ENCODE measurements around the gene RAB11B.
"Not testable (repeated sequence)": the region's sequence is repeated elsewhere in the genome, so short reads cannot be mapped to it uniquely, and the experiment has no call there.

RAB11B gene

DNA sequence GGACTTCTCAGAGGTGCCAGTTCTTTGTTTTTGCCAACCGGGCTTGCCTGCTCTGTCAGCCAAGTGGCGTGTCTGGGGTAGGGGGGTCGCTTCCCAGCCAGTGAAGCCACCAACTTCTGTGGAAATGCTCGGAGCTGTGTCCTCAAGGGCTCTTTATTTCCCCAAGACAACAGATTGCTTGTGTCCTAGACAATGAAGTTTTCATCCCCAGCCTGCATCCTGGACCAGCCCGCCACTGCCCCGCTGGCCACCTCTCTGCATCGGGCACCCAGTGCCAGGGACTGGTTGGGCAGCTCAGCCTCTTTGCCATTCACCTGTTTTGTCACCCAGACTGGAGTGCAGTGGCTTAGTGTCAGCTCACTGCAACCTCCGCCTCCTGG lies 3.7 kb downstream of the RAB11B start:
- DNase-seq (ENCODE audit: low read depth, low spot score): no peak

DNA sequence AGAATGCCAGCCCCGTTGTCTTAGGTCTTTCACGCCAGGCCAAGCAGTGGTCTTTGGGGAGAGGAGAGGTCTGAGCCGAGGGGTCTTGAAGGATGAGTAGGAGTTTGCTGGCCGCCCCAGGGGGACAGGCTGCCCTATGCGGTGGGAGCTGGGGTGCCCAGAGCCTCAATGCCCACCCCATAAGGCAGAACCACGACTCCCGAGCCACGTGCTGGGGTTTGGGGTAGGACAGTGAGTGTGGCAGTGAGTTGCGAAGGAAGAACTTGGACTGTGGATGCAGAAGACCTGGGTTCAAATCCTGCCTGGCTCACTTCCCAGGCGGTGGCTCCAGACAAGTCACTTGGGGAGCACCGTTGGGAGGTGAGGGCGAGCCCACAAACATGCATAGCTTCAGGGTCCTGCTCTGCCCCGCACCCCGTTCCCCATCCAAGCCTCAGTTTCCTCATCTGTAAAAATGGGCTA lies 5.5 kb downstream of the RAB11B start:
- DNase-seq (ENCODE audit: low read depth, low spot score): no peak

DNA sequence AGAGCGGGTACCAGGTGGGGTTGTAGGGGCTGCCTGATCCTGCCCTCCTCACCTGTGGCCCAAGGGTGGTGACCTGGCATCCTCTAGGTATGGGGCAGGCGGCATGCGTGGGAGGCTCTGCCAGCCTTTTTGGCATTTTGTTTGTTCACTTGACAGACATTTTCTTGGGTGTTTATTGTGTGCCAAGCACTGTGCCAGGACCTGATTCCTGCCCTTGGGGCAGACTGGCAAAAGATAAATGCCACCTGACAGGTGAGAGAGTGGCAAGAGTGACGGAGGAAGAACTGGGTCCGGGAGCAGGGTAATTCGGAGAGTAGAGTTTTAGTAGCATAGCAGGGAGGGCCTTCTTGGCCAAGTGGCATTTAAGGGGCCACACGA lies 6.0 kb downstream of the RAB11B start:
- no peak for DNase-seq (ENCODE audit: low read depth, low spot score)

DNA sequence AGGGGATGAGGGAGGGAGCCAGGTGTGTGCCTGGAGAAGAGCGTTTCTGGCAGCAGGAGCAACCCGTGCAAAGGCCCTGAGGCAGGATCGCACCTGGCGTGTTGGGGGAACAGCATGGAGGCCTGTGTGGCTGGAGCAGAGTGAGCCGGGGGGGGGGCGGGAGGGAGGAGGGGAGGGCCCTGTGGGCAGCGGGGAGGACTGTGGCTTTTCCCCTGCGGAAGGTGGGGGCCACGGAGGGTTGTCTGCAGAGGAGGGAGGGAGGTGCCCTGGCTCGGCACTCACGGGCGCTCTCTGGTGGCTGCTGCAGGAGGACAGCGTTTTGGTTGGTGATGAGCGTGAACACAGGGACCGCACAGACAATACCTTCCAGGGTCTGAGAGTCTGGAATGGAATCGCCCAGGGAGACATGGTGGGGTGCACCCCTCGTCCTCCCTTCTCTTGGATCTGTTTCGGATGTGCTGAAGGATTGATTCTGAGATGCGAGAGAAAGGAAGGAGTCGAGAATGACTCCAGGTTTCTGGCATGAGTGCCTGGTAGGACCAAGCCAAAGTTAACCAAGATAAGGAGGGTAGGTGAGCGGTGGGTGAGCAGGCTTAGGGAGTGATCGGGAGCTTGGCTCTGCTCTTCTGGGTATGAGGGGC lies 6.5 kb downstream of the RAB11B start:
- DNase-seq (ENCODE audit: low read depth, low spot score): peak; percentile 23

DNA sequence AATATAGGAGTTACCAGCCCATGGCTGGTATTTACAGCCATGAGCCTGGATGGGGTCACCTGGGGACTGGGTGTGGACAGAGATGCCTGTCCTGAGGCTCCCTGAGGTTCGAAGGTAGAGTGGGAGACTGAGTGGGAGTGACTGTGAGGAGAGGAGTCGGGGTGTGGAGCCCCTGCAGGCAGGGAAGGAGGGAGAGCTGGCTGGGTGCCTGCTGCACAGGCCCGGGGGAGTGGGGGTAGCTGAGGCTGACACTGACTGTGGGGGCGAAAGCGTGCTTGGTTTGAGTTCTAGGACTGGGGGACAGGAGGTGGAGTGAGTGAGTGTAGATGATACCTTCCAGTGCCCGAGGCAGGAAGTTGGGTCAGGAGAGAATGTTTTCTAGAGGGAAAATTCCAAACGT lies 7.1 kb downstream of the RAB11B start:
- no peak for DNase-seq (ENCODE audit: low read depth, low spot score)

DNA sequence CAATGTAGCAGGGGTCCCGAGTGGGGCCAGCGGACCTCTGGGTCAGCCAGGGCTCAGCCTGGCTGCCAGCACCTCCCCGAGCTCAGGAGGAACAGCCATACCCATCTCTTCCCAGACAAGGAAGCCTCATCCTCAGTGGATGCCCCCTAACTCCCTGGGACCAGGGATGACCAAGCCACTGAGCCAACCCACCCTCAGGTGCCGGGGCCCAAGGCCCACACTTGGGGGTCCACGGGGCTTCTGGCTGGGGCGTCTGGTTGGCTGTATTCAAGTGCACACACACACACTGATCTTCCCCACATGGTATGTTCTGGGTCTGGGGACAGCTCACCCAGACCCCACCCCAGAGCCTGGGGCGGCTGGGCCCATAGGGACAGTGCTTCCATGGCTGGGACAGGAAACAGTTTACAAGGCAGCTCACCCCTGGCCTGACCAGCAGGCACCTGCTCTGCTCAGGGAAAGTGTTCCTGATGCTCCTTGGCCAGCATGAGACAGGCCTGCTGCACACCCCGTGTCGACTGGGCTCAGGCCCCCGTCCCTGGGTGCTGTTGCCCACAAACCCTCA lies 7.7 kb downstream of the RAB11B start:
- no peak for DNase-seq (ENCODE audit: low read depth, low spot score)

DNA sequence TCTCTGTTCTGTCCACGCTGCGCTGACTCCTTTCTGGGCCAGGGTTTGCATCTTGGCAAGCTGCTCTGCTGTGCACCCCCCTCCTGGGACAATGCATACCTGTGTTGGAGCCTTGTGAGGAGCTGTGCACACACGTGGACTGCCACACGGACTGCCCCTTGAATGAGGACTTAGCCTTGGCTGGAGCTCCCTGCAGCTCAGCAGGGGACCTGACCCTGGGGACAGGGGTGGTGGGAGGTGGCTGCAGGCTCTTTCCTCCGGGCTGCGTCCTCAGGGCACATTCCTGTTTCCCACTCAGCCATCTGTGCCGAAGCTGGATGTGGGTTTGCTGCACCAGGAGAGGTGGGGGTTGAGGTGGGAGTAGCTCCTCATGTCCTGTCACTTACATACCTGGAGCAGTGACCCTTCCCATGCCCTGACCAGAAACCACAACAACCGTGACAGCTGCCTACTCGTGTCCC lies 8.2 kb downstream of the RAB11B start:
- no peak for DNase-seq (ENCODE audit: low read depth, low spot score)

DNA sequence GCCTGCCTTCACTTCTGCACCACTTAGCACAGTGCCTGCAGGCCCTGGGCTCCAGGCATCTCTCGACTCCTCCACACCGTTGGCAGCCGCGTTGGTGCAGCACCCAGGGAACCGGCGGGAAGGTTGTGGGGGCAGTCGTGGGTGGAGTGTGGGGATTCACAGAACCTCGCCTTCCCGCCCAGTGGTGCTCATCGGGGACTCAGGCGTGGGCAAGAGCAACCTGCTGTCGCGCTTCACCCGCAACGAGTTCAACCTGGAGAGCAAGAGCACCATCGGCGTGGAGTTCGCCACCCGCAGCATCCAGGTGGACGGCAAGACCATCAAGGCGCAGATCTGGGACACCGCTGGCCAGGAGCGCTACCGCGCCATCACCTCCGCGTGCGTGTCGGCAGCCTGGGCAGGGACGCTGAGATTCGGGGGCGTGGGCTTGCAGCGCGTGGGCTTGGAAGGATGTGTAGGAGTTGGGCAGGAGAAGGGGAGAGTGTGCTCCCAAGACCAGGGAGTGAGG lies 9.6 kb downstream of the RAB11B start:
- no peak for DNase-seq (ENCODE audit: low read depth, low spot score)

DNA sequence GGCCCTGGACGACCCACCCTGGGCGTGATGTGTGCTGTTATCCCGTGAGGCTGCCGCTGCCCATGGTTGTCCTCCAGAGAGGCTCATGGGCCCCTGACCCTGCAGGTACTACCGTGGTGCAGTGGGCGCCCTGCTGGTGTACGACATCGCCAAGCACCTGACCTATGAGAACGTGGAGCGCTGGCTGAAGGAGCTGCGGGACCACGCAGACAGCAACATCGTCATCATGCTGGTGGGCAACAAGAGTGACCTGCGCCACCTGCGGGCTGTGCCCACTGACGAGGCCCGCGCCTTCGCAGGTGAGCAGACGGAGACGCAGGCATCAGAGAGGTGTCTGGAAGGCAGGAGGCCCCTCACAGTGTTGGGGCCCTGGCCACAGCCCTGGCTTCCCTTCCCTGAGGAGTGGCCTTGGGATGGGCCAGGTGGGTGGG lies 11.8 kb downstream of the RAB11B start:
- no peak for DNase-seq (ENCODE audit: low read depth, low spot score)

DNA sequence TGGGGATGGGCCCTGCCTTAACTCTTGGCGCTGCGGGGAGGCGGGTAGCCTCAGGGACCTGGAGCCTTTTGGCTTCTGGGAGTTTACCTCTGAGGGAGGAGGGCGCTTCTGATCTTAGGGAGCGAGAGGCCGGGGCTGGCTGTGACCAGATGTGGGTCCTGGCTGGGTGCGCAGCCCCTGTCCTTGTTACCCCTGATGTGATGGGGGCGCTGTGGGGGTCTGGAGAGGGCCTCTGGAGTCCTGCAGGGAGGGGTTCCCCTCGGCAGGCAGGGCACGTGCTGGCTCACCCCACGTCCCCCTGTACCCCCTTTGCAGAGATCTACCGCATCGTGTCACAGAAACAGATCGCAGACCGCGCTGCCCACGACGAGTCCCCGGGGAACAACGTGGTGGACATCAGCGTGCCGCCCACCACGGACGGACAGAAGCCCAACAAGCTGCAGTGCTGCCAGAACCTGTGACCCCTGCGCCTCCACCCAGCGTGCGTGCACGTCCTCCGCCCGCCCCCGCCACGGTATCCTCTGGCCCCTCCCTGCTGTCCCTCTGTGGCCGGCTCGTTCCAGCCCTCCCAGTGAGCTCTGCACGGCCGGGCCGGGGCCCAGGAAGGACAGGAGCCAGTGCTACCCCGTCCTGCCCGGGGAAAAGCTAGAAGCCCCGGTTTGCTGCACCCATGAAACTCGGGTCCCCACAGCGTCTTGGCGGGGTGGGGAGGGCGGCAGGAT lies 13.1 kb downstream of the RAB11B start:
- DNase-seq (ENCODE audit: low read depth, low spot score): no peak

DNA sequence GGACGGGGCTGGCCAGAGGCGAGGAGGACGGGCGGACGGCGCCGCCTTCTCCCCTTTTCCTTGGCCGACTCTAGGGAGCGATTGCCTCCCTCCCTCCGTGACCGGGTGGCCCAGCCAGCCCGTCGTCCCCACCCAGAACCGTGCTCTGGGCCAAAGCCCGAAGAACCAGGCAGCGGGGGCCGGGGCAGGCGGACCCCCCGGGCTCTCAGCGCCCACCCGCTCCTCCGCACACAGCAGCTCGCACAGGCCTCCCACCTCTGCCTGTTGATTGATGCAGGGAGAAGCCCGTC lies 13.6 kb downstream of the RAB11B start:
- DNase-seq (ENCODE audit: low read depth, low spot score): no peak

DNA sequence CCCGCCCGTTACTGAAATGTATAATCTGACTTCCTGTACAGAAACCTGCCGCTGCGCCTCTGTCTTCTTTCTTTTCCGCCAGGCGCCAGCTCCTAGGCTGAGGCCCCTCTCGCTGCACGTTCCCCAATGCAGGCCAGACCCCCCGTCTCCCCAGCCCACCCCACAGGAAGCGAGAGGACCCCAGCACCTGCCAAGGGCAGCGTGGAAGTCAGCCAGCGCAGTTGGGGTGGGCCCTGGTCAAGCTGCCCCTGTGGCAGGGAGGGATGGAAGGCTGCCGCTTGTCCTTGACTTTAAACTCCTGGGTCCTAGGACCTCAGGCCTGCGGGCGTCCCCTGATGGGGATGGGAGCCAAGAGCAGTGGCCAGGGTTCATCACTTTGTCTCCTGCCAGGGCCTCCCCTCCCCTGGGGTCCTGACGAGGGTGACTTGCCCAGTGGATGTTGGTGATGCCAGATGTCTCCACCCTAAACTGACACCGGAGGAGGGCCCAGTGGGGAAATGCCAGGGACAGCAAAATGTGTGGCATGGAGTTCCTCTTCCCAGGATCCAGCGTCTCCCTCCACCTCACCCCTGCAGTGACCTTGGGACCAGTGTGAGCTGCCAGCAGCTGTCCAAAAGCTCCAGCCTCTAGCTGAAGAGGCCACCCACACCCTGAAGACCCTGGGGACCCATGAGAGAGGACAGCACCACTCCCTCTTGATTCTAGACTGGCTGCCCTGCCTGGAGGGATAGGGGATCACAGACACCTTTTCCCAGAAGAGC lies 14.4 kb downstream of the RAB11B start:
- no peak for DNase-seq (ENCODE audit: low read depth, low spot score)

DNA sequence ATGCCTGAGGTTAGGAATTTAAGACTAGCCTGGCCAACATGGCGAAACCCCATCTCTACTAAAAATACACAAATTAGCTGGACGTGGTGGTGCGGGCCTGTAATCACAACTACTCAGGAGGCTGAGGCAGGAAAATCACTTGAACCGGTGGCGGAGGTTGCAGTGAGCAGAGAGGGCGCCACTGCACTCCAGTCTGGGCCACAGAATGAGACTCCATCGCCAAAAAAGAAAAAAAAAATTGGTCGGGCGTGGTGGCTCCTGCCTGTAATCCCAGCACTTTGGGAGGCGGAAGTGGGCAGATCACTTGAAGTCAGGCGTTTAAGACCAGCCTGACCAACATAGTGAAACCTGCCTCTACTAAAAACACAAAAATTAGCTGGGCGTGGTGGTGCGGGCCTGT lies 20.6 kb downstream of the RAB11B start:
- DNase-seq (ENCODE audit: low read depth, low spot score): not testable (repeated sequence)

DNA sequence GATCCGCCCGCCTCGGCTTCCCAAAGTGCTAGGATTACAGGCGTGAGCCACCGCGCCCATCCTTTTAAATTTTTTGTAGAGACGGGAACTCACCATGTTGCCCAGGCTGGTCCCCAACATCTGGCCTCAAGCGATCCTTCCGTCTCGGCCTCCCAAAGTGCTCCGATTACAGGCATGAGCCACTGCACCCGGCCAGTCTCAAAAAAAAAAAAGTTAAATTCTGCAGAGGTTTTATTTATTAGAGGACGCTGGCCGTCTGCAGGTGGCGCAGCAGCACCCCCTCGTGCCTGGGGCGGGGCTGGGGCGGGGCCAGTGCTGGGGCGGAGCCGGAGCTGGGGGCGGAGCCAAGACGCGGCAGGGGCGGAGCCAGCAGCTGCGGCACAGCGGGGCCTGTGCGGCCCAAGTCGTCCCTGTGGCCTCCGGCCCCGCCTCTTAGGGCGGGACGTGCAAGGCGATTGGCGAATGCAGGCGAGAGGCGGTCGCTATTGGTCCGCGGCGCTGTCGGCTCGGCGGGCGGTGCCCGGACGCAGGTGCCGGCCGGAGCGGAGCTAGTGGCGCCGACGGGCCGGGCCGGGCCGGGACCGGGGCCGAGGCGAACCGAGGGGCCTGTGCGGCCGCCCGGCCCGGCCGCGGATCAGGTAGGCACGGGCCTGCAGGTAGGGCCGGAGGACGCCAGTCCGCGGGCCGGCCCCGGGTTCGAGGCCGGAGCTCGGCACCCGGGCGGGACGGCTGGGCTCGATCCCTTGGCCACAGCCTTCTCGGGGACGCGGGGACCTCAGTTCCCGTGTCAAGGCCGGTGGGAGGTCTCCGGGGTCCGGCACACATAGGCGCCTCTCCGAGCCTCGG lies 22.8 kb downstream of the RAB11B start, which contains the start of gene MARCHF2:
Gene MARCHF2, plus strand, starts transcription at position 523 of the 846 bp plus-strand sequence. CDS start 8,536 bp downstream, outside the sequence.
- DNase-seq (ENCODE audit: low read depth, low spot score): peak; percentile 90

DNA sequence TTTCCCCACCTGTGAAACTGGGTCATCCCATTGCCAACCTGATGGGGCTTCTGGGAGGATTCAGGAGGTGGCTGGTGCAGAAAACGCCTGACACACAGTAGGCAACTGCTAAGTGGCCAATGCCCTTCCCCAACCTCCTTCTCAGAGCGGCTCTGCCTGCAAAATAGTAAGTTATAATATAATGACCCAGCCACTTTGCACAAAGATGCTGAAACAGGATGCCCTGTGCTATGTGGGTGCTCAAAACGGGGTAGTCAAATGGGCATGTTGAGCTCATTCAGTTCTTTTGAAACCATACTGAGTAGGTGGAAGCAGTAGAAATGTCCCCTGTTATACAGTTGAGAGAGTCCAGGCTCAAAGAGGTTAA lies 23.5 kb downstream of the RAB11B start:
- DNase-seq (ENCODE audit: low read depth, low spot score): no peak

DNA sequence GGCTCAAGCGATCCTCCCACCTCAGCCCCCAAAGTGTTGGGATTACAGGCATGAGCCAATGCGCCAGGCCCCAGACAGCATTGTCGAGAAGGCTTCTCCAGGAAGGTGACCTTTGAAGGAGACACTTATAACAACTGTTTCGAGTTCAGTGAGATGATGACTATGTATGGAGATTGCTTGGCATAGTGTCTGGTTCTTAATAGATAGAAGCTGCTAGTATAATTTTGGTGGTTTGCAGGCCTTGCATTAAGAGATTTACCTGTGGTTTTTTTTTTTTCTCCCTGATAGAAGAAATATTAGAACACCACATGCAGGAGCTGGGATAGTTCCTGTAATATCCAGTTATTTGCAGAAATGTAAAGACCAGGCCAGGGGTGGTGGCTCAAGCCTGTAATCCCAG lies 26.6 kb downstream of the RAB11B start:
- no peak for DNase-seq (ENCODE audit: low read depth, low spot score)

DNA sequence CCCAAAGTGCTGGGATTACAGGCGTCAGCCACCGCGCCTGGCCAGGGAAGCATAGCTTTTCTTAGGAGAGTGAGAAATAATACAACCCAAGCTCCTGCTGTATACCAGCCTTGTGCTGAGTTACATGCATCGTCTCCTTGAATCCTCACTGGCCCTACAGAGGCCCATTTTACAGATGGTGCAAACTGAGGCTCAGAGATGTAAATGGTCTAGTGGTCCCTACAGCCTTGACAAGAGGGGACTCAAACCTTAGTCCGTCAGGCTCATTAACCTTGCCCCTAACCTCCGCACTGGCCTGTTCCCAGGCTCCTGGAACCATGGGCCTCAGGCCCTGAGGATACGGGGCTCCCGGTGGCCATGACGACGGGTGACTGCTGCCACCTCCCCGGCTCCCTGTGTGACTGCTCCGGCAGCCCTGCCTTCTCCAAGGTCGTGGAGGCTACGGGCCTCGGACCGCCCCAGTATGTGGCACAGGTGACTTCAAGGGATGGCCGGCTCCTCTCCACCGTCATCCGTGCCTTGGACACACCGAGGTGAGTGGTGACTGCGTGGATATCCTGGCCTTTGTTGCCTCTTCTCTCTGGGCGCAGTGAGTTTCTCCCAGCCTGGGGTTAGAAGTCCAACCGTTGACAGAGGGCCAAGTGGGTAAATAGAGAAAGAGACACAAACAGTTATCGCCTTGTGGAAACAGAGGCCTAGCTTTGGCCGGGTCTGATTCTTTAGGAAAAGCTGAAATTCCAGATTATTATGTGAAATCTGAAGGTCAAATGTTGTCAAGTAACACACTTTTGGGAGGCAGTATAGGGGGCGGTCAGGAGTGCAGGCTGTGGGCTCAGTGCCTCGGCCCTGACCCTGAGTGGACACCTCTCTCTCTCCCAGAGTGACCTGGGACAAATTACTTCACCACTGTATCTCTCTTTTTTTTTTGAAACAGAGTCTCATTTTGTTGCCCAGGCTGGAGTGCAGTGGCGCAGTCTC lies 31.6 kb downstream of the RAB11B start:
- DNase-seq (ENCODE audit: low read depth, low spot score): no peak

DNA sequence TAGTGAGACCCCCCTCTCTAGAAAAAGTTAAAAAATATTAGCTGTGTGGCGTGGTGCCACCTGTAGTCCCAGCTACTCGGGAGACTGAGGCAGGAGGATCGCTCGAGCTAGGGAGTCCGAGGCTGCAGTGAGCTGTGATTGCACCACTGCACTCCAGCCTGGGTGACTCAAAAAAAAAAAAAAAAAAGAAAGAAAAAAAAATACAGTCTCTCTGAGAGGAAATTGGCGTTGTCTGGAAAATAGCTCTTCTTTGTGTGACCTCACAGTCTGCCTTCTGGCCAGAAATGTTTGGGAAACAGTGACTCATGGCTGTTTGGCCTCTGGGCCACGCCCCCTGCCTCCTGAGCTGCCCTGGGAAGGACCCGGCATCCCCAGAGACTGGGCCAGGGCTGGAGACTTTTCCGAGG lies 33.7 kb downstream of the RAB11B start:
- no peak for DNase-seq (ENCODE audit: low read depth, low spot score)

DNA sequence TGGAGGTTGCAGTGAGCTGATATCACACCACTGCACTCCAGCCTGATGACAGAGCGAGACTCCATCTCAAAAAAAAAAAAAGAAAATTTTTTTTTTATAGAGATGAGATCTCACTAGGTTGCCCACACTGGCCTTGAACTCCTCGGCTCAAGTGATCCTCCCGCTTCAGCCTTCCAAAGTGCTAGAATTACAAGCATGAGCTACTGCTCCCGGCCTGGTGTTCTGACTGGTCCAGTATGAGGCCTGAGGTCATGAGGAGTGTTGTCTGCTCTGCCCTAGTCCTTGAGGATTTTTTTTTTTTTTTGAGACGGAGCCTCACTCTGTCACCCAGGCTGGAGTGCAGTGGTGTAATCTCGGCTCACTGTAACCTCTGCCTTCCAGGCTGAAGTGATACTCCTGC lies 35.2 kb downstream of the RAB11B start:
- DNase-seq (ENCODE audit: low read depth, low spot score): not testable (repeated sequence)

DNA sequence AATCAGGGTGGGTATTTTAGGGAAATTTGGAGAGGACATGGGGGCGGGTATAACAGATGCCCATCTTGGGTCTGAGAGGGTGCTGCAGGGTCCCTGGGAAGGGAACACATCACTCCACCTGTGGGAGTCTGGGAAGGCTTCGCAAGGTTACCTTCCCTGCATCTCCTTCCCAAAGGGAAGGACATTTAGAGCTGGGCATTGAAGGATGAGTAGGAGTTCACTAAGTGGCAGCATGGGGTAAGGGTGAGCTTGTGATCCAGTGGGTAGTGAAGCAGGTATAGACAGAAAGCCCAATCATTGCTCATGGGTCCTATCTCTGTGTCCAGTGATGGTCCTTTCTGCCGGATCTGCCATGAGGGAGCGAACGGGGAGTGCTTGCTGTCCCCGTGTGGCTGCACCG lies 36.1 kb downstream of the RAB11B start:
- DNase-seq (ENCODE audit: low read depth, low spot score): no peak
